HK-2 (cell line): ENCODE measurements around the gene HSD17B7.
"Not testable (repeated sequence)": the region's sequence is repeated elsewhere in the genome, so short reads cannot be mapped to it uniquely, and the experiment has no call there.

Source experiments
- DNase-seq: peaks from one replicate; pipeline ENCODE4 v3.0.0-alpha.2; 2018; ENCODE audit not compliant: unreplicated experiment

The HSD17B7 gene

DNA sequence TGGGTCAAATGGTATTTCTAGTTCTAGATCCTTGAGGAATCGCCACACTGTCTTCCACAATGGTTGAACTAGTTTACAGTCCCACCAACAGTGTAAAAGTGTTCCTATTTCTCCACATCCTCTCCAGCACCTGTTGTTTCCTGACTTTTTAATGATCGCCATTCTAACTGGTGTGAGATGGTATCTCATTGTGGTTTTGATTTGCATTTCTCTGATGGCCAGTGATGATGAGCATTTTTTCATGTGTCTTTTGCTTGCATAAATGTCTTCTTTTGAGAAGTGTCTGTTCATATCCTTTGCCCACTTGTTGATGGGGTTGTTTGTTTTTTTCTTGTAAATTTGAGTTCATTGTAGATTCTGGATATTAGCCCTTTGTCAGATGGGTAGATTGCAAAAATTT lies 17.0 kb downstream of the HSD17B7 start:
- not testable (repeated sequence) for DNase-seq

DNA sequence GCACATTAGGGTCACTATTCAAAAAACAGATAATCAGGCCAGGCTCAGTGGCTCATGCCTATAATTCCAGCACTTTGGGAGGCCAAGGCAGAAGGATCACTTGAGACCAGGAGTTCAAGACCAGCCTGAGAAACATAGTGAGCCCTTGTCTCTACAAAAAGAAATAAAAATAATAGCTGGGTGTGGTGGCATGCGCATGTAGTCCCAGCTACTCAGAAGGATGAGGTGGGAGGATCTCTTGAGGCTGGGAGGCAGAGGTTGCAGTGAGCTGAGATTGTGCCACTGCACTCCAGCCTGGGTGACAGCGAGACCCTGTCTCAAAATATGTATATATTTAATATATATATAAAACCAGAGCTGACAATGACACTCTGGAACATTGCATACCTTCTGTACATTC lies 21.9 kb downstream of the HSD17B7 start:
- not testable (repeated sequence) for DNase-seq

DNA sequence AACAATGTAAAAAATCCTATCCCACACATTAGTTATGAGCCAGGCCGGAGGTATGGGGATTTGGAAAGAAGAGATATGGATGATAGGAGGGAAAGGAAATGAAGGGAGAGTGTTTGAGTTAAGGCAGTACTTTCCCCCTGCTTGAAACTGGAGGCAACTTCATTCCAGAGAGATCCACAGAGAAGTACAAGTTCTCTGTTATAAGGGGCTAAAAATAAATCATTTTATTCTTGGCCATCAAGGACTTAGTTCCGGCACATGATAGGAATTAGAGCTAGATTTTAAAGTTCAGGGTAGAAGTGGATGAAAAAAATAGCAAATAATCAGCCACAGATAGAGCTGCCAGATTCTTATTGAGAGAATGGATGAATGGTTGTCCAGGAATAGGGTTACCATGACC lies 27.6 kb downstream of the HSD17B7 start:
- not testable (repeated sequence) for DNase-seq

DNA sequence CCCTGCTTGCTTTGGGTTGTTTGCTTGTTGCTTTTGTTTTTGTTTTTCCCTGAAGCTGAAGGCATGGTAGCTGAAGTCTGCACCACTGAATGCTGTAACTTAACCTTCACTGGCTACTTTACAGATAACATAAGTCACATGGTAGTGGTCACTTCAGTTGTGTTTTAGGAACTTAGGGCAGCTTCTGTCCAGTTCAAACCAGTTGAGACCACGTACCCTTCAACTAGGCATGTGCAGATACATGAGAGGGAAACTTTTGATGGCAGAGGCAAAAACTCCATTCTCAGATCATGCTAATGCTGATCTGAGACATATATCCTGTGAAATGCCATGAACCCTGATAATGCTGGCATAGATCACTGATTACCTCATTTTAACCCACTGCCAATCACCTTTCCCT lies 28.2 kb downstream of the HSD17B7 start:
- not testable (repeated sequence) for DNase-seq

DNA sequence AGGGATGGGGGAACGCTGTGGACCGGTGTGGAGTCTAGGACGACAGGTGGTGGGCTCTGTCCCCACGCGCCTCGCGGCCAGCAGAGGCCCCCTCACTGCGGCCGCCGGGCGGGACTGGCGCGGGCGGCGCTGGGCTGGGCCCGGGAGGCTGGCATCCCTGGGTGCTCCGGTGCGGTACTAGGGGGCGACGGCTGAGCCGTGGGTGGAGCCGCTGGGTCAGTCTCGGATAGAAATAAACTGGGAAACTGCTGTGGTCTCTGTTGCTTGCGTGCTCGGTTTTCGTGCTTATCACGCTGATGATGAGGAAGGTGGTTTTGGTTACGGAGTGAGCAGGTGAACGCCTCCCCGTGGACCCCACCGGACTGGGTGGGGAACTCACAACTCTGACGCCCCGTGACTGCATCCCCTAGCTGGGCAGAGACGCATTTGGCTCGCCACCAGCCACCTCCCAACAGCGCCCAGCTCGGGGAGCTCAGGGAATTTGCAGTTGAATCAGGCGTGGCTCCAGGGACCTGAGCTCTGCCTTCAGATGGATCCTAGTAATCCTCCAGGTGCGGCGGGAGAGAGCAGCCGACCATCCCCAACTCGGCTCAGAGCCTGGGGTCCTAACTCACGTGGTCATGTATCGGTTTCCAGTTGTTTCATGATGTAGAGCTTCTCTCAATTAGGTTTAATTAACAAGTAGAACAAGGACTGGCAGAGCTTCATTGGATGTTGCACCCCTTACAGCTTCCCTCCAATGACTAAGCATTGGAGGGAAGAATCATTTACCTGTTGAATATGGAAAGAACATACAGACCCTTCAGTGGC lies 32.1 kb downstream of the HSD17B7 start:
- no peak for DNase-seq

DNA sequence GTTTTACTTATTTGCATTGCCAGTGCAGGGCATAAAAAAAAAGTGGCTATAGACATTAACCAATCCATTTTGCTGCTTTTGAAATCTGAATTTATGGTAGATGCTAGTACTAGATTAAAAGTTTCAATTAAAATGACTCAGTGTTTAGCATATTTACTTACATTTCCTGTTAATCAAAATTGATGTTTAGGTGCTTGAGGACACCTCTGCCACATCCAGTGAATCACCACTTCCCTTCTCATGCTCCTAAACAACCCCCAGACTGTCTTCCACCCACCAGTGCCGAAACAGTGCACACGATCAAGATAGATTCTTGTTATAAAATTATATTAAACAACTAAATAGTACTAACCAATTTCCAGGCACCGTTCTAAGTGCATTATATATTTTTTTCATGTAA lies 32.7 kb downstream of the HSD17B7 start:
- DNase-seq, result no peak

DNA sequence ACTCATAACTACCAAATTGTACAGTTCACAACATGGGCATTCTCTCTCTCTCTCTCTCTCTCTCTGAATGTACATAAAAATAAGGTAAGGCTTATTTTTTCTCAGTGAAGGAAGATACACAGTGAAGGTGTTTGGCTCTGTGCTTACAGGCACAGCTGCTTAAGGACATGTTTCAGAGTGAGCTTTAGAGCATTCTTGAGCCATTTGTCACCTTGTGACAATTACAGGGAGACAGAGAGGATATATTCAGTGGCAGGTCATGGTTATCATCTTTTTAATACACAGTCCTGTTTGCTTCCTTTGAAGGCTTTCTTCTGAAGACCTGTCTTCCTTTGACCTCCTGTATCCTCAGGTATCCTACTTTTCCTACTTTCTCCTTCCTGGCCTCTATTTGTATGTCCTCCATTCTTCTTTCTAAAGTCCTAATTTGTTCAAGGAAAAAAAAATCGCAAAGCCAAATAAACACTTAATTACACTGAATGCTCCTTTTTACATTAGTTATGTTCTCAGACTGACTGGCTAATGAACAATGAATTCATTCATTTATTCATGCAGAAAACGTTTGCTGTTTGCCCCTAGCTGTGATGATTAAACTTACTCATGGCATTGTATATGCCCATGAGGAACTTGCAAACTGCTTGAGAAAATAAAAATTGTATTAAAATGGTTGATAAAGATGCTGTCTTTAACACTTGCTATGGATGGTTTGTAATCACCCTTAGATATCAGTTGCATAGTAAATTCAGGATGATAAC lies 33.4 kb downstream of the HSD17B7 start:
- DNase-seq, result no peak

DNA sequence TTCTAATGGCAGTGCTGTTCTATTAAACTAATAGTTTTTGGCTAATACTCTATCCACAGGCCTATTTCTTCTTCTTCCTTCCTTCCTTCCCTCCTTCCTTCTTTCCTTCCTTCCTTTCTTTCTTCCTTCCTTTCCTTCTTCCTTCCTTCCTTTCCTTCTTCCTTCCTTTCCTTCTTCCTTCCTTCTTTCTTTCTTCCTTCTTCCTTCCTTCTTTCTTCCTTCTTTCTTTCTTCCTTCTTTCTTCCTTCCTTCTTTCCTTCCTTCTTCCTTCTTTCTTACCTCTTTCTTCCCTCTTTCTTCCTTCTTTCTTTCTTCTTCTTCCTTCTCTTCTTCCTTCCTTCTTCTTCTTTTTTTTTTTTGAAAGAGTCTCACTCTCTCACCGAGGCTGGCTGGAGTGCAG lies 38.8 kb downstream of the HSD17B7 start:
- no peak for DNase-seq

DNA sequence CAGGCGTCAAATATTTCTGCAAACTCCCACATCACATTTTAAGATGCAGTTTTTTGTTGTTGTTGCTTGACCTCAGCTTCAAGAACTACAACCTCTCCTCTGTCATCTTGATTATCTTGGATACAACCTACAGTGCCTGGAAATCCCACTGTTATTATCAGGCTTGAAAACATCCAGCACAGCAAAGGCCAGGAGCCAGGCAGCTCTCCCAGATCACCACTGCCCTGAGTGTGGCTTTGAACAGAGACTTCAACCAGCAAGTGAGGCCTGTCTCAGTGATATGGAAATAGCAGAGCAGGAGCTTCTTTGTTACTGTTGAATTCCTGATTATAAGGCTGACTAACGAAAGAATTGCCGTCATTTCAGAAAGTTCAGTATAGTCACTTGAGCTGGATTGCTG lies 42.0 kb downstream of the HSD17B7 start:
- no peak for DNase-seq

DNA sequence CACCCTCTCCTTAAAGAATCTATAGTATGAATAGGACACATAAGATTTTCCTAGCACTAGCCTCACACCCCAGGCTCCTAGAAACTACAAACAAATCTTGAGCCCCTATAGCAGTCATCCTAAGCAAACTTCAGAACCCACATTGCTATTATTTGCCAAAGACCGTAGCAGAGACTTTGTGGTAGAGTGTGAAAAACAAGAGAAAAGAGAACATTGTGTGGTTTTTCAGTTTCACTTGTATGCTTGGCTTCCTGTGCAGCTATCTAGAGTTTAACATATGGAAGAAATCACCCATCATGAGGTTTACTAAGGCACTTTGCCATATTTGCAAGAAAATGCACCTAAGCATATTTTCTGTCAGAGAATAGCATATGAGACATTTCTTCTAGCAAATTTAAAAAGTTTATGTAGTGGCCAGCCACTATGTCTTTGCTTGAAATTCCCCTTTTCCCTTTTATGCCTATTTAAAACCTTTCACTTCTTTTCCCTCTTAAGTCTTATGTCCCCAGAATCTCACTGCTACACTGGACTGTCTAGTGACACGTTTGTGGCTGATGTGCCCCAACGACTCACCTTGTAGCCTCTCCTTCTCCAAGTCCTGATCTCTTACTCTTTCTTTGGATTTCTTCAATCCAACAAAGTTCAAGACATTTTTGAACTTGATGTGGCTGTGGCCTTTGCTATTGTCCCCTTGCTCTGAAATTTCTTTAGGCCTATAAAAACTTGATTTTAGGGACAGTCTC lies 44.8 kb downstream of the HSD17B7 start:
- DNase-seq, result no peak

DNA sequence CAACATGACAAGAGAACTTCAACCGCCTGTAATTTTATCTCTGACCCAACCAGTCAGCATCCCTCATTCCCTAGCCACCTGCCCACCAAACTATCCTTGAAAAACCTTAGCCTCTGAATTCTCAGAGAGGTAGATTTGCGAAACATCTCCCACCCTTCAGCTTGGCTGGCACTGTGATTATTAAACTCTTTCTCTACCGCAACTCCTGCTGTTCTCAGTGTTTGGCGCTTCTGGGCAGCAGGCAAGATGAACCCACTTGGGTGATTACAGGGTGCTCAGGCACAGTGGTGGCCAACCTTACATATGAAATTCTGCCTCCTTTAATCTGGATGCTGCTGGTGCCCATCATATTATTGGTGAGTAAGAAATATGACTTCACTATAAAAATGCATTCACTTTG lies 48.4 kb downstream of the HSD17B7 start:
- no peak for DNase-seq

DNA sequence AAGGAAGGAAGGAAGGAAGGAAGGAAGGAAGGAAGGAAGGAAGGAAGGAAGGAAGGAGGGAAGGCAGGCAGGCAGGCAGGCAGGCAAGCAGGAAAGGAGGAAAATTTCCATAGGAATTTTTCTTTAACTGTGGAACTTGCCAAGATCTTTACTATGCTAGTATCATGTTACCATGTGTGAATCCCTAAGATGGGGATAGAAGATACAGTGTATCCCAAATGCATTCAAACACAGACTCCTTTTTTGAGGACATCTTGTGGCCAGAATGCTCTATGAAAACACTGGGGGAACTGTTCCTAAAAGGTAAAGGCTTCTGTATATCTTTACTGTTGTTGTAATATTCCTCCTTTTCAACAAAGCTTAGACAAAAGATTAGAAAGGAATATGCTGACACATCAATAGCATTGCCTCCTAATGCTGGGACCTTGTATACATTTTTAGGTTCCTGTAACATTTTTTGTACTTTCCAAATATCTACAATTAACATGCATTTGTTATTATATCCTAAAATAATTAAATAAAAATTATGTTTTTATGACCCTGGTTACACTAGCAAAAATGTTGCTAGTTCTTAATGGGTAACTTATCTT lies 49.8 kb downstream of the HSD17B7 start:
- no peak for DNase-seq

DNA sequence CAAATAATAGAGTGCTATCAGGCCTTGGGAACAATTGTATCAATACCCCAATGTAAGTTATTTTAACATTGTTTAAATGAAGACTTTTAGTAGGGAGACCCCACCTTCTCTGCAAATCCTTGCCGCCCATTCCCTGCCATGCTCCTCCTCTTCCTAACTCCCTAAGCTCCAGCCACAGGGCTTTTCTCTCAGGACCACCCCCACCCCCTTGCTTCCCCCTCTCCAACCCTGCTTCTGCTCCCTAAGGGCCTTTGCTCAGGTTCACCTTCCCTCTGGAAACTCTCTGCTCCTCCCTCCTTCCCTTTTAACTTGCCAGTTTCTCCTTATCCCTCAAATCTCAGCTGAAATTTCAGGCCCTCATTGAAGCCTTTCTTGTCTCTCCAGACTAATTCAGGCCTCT lies 53.7 kb downstream of the HSD17B7 start:
- DNase-seq, result no peak

DNA sequence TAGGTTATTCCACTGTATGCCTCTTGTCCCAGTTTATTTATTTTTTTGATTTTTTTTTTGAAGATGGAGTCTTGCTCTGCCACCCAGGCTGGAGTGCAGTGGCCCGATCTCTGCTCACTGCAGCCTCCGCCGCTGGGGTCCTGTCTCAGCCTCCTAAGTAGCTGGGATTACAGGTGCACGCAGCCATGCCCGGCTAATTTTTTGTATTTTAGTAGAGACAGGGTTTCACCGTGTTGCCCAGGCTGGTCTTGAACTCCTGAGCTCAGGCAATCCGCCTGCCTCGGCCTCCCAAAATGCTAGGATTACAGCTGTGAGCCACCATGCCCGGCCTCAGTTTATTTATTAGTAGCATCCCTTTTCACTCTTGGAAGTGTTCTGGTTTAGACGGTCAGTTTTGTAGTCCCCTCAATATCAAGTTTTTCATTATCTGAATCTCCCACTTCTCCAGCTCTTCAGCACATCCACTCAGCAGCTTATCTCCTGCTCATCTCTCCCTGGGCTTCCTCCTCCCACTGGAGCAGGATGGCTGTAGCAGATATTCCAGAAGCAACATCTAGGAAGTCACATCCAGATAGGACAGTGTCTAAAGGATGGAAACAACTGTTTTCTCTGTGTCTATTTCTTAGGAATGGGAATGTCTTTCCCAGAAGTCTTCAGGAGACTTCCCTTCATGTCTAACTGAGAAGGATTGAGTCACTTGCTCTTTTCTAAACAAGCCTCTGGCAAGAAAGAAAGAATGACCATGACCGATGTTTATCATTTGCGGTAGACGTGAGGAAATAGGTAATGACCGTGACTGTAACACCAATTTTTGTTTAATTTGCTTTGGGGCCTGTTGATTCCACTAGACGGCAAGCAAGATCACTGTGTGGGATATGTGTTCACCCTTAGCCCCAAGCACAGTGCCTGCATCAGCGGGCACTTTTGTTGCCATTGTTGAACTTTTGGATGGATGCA lies 56.0 kb downstream of the HSD17B7 start:
- DNase-seq, result no peak

DNA sequence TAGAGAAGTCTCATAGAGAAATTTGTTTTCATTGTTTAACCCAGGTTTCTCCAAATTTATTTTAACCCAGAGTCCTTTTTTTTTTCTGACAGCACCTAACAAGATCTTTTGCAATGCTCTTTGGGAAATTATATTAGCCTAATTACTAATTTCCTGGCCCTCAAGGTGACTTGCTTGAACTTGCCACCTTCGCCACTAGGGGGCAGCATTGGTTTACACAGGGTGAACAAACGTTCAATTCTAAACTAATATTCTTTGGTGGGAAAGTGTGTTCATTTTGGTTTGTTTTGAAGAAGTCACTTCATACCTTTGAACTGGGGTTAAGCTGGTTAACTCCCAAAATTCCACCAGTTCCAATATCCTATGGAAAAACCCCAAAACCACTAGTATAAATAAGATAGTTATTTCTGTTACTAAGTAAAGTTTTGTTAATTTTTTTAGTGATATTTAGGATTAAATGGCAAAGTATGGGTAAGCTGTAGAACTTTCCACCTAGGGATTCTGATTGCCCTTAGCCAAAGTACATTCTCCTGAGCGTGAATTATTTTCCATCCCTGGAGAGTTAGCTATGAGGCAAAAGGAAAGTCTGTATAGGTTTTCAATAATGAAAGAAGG lies 57.4 kb downstream of the HSD17B7 start:
- peak; percentile 70 for DNase-seq

DNA sequence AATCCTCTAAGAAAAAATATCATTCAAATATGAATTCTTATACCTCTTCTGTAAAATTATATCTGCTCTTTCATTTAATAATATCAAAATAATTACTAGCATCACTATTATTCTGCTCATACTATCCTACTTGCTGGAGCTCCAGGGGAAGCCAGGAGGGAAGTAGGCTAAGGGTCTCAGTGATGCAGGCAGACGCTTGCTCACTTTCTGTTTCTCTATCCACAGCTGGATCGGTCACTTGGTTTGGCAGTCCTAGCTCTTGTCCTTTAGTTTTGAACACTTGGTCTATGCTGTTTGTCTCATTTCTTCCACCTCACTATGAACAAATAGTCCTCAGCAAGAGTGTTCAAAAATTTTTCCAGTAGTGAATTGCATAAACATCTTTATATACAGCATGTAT lies 59.2 kb downstream of the HSD17B7 start:
- no peak for DNase-seq

DNA sequence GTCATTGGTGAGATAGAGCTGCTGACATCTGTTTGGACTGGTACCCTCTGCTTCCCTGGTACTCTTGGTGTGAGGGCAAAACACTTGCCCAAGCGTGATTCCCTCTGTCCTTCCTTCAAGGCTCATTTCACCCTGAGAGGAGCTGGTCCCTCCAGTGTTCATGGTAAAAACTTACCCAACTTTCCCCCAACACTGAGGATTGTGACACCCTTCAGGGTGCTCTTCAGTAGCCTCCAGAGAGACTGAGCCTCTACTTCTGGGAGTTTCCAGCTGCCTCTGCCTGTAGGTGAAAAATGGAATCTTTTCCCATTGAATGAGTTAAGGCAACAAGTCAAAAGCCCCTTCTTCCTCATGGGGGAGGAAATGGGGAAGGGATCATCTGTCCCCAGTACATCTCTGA lies 60.8 kb downstream of the HSD17B7 start:
- no peak for DNase-seq

DNA sequence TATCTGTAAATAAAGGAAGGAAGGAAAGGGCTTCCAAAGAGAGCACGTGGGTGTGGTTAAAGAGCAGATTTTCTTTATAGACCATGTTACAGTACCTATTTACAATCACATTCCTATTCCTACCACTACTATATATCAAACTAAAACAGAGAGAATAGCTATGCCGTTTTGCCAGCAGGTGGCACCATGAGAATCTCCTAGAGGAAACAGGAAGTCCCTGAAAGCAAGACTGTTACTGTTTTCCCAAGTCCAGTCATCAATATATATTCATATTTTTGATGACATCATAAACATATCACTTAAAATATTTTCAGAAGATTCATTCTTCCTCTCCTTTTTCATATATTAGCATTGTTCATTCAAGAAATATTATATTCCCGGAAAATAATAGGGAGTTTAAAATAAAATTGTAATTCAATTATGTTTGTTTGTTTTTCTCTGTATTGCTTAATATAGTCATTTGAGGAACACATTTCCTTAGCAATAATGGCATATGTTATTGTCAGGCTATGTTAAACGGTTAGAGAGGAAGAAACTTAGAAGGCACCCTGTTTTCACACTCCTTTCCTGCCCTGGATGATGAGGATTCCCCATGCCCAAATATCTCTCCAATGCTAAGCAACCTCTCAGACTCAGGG lies 63.9 kb downstream of the HSD17B7 start:
- peak; percentile 26 for DNase-seq

DNA sequence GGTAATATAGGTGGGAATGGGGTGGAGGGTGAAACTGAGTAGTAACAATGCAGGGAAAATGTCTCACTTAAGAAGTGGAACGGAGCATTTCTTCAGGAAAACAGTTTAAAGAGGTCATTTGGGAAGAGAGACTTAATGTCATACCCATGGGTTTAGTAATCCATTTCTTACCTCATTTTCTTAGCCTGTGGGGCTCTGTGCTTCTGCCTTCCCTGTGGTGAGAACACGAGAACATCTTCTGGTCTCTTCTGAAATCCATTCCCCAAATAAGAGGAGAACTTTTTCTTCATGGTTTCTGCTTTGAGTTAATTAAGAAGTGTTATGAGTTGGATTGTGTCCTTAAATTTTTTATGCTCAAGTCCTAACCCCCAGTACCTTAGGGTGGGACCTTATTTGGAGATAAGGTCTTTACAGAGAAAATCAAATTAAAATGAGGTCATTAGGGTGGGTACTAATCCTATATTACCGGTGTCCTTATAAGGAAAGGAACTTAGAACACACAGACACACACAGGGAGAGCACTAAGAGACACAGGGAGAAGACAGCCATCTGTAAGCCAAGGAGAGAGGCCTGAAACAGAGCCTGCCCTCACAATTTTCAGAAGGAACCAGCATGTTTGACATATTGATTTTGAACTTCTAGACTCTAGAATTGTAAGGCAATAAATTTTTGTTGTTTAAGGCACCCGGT lies 65.1 kb downstream of the HSD17B7 start:
- DNase-seq, result no peak
